ENCODE results near the gene CNOT11. TPM values are rescaled to one million over a fixed set of nuclear protein-coding genes. Genes with fewer than 3 reads are reported as not detected.

Gene CNOT11
- total RNA-seq, 3 donors from 2014 or later (not counting 1 experiment from before 2014, with no cell fraction given): 41.7 to 49.8 (median 46.0) TPM

DNA sequence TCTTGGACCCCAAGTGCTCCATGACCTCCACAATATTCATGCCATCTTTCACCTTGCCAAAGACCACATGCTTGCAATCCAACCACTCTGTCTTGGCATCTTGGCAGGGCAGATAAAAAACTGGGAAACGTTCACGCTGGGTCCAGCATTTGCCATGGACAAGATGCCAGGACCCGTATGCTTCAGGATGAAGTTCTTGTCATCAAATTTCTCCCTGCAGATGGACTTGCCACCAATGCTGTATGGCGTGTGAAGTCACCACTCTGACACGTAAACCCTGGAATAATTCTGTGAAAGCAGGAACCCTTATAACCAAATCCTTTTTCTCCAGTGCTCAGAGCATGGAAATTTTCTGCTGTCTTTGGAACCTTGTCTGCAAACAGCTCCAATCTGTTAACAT lies 21.5 kb downstream of the CNOT11 start:
- H3K9me3 Mint-ChIP-seq: no peaks in the 10 kb centered on the region
- no peaks in the 10 kb centered on the region for H3K27me3 Mint-ChIP-seq (ENCODE audit: low read depth in 2 of 2)
- H3K27ac Mint-ChIP-seq: peak overlapping the region; percentile 20 to 85
- peaks cover 13 to 19% of the 10 kb centered on the region in 2 donors for H3K4me1 Mint-ChIP-seq
- no peaks in the 10 kb centered on the region for H3K27me3 ChIP-seq (ENCODE audit: control insufficient read depth, insufficient read depth, low read length)
- intact Hi-C loops (cut with micrococcal nuclease): no loop called here
- no peak for DNase-seq
- ATAC-seq: no peak
- peaks cover 74% of the 10 kb centered on the region for H3K36me3 ChIP-seq (ENCODE audit: control insufficient read depth, insufficient read depth, low read length)
- H3K4me1 ChIP-seq (ENCODE audit: control insufficient read depth, insufficient read depth, low read length): peaks cover 4% of the 10 kb centered on the region
- H3K9me3 ChIP-seq (ENCODE audit: control insufficient read depth, insufficient read depth, low read length): no peaks in the 10 kb centered on the region
- H3K4me3 Mint-ChIP-seq: no peak overlapping the region
- 99% methylated on average over 5 of the region's 5 CpGs for WGBS (ENCODE audit: insufficient coverage)
- H3K4me3 ChIP-seq (ENCODE audit: low read length): no peak overlapping the region
- TF ChIP-seq, protein P1, sequence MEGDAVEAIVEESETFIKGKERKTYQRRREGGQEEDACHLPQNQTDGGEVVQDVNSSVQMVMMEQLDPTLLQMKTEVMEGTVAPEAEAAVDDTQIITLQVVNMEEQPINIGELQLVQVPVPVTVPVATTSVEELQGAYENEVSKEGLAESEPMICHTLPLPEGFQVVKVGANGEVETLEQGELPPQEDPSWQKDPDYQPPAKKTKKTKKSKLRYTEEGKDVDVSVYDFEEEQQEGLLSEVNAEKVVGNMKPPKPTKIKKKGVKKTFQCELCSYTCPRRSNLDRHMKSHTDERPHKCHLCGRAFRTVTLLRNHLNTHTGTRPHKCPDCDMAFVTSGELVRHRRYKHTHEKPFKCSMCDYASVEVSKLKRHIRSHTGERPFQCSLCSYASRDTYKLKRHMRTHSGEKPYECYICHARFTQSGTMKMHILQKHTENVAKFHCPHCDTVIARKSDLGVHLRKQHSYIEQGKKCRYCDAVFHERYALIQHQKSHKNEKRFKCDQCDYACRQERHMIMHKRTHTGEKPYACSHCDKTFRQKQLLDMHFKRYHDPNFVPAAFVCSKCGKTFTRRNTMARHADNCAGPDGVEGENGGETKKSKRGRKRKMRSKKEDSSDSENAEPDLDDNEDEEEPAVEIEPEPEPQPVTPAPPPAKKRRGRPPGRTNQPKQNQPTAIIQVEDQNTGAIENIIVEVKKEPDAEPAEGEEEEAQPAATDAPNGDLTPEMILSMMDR (IDR thresholded peaks at IDR 0.05): no peak
- peaks cover 8% of the 10 kb centered on the region for H3K36me3 Mint-ChIP-seq
- no peak overlapping the region for H3K27ac ChIP-seq (ENCODE audit: low read length)

DNA sequence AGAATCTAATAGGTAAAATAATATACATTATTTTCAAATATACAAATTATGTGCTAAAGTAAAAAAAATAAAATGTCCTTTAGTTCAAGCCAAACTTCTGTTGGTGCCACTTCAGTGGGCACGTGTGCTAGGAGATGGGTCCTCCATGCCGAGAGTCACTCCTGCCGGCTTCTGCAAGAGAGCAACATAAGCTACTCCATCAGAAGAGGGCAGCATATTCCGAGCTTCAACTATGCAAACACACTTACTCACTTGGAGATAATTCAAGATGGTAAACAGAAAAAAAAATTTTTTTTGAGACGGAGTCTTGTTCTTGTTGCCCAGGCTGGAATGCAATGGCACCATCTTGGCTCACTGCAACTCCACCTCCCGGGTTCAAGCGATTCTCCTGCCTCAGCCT lies 24.4 kb downstream of the CNOT11 start:
- no peak for ATAC-seq
- Mint-ChIP-seq H3K4me3 (no peak overlapping the region), H3K27ac (peak overlapping the region in 1 of 2 donors; percentile 72), H3K27me3 (ENCODE audit: low read depth in 2 of 2) (no peaks in the 10 kb centered on the region), H3K36me3 (peaks cover 24% of the 10 kb centered on the region), H3K9me3 (no peaks in the 10 kb centered on the region), H3K4me1 (peaks cover 19 to 32% of the 10 kb centered on the region in 2 donors)
- Histone ChIP-seq H3K36me3 (ENCODE audit: control insufficient read depth, insufficient read depth, low read length) (peaks cover 75% of the 10 kb centered on the region), H3K27me3 (ENCODE audit: control insufficient read depth, insufficient read depth, low read length) (no peaks in the 10 kb centered on the region), H3K4me1 (ENCODE audit: control insufficient read depth, insufficient read depth, low read length) (peaks cover 4% of the 10 kb centered on the region), H3K4me3 (ENCODE audit: low read length) (no peak overlapping the region), H3K27ac (ENCODE audit: low read length) (no peak overlapping the region), H3K9me3 (ENCODE audit: control insufficient read depth, insufficient read depth, low read length) (no peaks in the 10 kb centered on the region)
- 98% methylated on average over 6 of the region's 7 CpGs for WGBS (ENCODE audit: insufficient coverage)
- intact Hi-C loops (cut with micrococcal nuclease): no loop called here
- TF ChIP-seq, protein P1 (IDR thresholded peaks at IDR 0.05): no peak
- DNase-seq: no peak

DNA sequence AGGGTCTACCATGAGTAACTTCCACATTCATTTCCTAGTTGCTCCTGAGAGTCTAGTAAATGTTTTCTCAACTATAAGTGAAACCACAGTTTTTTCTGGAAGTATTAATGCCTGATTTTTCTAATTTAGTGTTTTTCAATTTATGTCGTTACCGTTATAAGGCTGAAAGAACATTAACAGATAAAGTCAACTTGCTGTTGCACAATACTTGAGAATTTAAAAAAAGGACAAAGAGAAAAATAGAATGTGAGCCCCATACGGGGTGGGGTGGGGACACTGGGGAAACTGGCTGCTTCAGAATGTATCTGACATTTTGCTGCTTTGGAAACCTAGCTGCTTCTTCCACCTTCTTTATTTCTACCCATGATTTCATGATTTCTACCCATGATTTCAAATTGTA lies 26.2 kb downstream of the CNOT11 start:
- intact Hi-C loops (cut with micrococcal nuclease): no loop called here
- Mint-ChIP-seq H3K4me1 (peaks cover 29 to 45% of the 10 kb centered on the region in 2 donors), H3K36me3 (peaks cover 22% of the 10 kb centered on the region), H3K9me3 (no peaks in the 10 kb centered on the region), H3K27me3 (ENCODE audit: low read depth in 2 of 2) (no peaks in the 10 kb centered on the region), H3K27ac (peak overlapping the region; percentile 42 to 67), H3K4me3 (no peak overlapping the region)
- no peaks in the 10 kb centered on the region for H3K9me3 ChIP-seq (ENCODE audit: control insufficient read depth, insufficient read depth, low read length)
- no peak overlapping the region for H3K27ac ChIP-seq (ENCODE audit: low read length)
- DNase-seq (no peak), ATAC-seq (no peak)
- H3K36me3 ChIP-seq (ENCODE audit: control insufficient read depth, insufficient read depth, low read length): peaks cover 75% of the 10 kb centered on the region
- no peaks in the 10 kb centered on the region for H3K4me1 ChIP-seq (ENCODE audit: control insufficient read depth, insufficient read depth, low read length)
- no peaks in the 10 kb centered on the region for H3K27me3 ChIP-seq (ENCODE audit: control insufficient read depth, insufficient read depth, low read length)
- 100% methylated on average over 2 of the region's 3 CpGs for WGBS (ENCODE audit: insufficient coverage)
- no peak overlapping the region for H3K4me3 ChIP-seq (ENCODE audit: low read length)
- TF ChIP-seq, protein P1 (IDR thresholded peaks at IDR 0.05): no peak

DNA sequence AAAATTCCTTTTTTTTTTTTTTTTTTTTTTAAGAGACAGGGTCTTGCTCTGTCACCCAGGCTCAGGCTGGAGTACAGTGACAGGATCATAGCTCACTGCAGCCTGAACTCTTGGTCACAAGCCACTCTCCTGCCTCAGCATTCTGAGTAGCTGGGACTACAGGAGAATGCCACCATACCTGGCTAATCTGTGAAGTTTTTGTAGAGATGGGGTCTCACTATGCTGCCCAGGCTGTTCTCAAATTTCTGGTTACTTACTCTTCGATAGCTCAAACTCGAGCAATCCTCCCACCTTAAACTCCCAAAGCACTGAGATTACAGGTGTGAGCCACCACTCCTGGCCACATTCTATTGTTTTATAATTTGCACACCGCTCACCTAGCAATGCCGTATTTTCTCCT lies 28.8 kb downstream of the CNOT11 start:
- WGBS (ENCODE audit: insufficient coverage): 96% methylated on average over 4 of the region's 4 CpGs
- no peaks in the 10 kb centered on the region for H3K27me3 Mint-ChIP-seq (ENCODE audit: low read depth in 2 of 2)
- Histone ChIP-seq H3K36me3 (ENCODE audit: control insufficient read depth, insufficient read depth, low read length) (peaks cover 81% of the 10 kb centered on the region), H3K4me1 (ENCODE audit: control insufficient read depth, insufficient read depth, low read length) (no peaks in the 10 kb centered on the region), H3K4me3 (ENCODE audit: low read length) (no peak overlapping the region), H3K27ac (ENCODE audit: low read length) (no peak overlapping the region), H3K27me3 (ENCODE audit: control insufficient read depth, insufficient read depth, low read length) (no peaks in the 10 kb centered on the region), H3K9me3 (ENCODE audit: control insufficient read depth, insufficient read depth, low read length) (no peaks in the 10 kb centered on the region)
- DNase-seq (no peak), ATAC-seq (no peak)
- no peak overlapping the region for H3K4me3 Mint-ChIP-seq
- H3K4me1 Mint-ChIP-seq: peaks cover 29 to 45% of the 10 kb centered on the region in 2 donors
- intact Hi-C loops (cut with micrococcal nuclease): no loop called here
- peak overlapping the region; percentile 58 to 66 for H3K27ac Mint-ChIP-seq
- no peaks in the 10 kb centered on the region for H3K9me3 Mint-ChIP-seq
- peaks cover 31% of the 10 kb centered on the region for H3K36me3 Mint-ChIP-seq
- TF ChIP-seq, protein P1 (IDR thresholded peaks at IDR 0.05): no peak
